ENCODE results near the gene SIVA1. TPM values are rescaled to one million over a fixed set of nuclear protein-coding genes. Genes with fewer than 3 reads are reported as not detected.

The SIVA1 gene
- total RNA-seq, 2 donors from 2014 or later, result 82.5 to 87.3 TPM

DNA sequence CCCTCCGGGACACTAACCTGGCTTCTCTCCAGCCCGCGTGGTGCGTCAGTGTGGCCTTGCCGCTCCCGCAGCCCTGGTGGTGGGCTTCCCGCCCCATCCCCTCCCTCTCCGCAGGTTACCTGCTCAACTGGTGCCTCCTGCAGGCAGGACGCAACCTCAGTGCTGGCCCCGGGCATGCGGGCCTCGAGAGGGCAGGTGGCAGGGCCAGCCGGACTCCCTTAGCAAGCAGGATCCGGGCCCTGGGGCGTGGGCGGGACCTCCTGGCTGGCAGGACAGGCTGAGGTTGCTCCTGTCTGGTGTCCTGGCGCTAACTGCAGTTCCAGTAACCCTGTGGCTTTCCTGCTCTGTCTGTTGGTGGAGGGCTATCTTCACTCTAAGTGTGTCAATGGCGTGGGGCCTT is 37.5 kb upstream of the SIVA1 start:
- Histone ChIP-seq H3K9me3 (ENCODE audit: control insufficient read depth, low read length) (no peaks in the 10 kb centered on the region), H3K27me3 (ENCODE audit: control insufficient read depth, insufficient read depth, low read length, poor library complexity, severe bottlenecking) (no peaks in the 10 kb centered on the region), H3K4me1 (ENCODE audit: control insufficient read depth, insufficient read depth, low read length) (no peaks in the 10 kb centered on the region), H3K36me3 (ENCODE audit: control insufficient read depth, insufficient read depth, low read length) (peaks cover under 1% of the 10 kb centered on the region), H3K27ac (ENCODE audit: low read depth, low read length) (no peak overlapping the region), H3K9ac (ENCODE audit: extremely low read depth, low read length, poor library complexity, severe bottlenecking) (no peak overlapping the region), H3K4me3 (ENCODE audit: low read length) (no peak overlapping the region)
- 93% methylated on average over 13 to 18 of the region's 18 CpGs for WGBS, 2 experiments (ENCODE audit: insufficient coverage in 1 of 2, insufficient read length in 1 of 2)
- H3K9me3 Mint-ChIP-seq, result no peaks in the 10 kb centered on the region
- H3K36me3 Mint-ChIP-seq (ENCODE audit: low read depth), result peaks cover 26% of the 10 kb centered on the region
- H3K27ac Mint-ChIP-seq, result no peak overlapping the region
- TF ChIP-seq, protein P1, sequence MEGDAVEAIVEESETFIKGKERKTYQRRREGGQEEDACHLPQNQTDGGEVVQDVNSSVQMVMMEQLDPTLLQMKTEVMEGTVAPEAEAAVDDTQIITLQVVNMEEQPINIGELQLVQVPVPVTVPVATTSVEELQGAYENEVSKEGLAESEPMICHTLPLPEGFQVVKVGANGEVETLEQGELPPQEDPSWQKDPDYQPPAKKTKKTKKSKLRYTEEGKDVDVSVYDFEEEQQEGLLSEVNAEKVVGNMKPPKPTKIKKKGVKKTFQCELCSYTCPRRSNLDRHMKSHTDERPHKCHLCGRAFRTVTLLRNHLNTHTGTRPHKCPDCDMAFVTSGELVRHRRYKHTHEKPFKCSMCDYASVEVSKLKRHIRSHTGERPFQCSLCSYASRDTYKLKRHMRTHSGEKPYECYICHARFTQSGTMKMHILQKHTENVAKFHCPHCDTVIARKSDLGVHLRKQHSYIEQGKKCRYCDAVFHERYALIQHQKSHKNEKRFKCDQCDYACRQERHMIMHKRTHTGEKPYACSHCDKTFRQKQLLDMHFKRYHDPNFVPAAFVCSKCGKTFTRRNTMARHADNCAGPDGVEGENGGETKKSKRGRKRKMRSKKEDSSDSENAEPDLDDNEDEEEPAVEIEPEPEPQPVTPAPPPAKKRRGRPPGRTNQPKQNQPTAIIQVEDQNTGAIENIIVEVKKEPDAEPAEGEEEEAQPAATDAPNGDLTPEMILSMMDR (conservative IDR thresholded peaks at IDR 0.05), result peak; percentile 24
- no peak for DNase-seq
- peaks cover 2% of the 10 kb centered on the region for H3K4me1 Mint-ChIP-seq
- H3K27me3 Mint-ChIP-seq (ENCODE audit: insufficient read depth), result no peaks in the 10 kb centered on the region
- no peak overlapping the region for H3K4me3 Mint-ChIP-seq

DNA sequence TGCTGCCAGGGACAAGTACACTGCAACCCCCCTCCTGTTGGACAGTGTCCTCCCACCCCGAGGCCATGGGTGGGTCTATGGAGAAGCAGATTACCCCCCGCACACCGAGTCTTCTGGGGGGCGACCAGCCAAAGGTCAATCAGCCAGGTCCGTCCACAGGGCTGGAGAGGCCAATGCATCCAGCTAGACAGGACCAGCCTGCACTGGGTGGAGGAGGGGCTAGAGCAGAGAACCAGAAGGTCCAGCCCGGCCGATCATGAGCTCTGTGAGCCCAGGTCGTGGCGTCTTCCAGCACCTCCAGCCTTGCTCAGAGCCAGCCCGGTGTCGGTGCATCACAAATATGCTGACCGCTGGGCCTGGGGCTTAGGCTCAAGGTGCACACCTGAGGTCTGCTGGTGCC is 37.1 kb upstream of the SIVA1 start:
- Histone ChIP-seq H3K36me3 (ENCODE audit: control insufficient read depth, insufficient read depth, low read length) (no peaks in the 10 kb centered on the region), H3K4me3 (ENCODE audit: low read length) (no peak overlapping the region), H3K4me1 (ENCODE audit: control insufficient read depth, insufficient read depth, low read length) (no peaks in the 10 kb centered on the region), H3K27me3 (ENCODE audit: control insufficient read depth, insufficient read depth, low read length, poor library complexity, severe bottlenecking) (no peaks in the 10 kb centered on the region), H3K27ac (ENCODE audit: low read depth, low read length) (no peak overlapping the region), H3K9me3 (ENCODE audit: control insufficient read depth, low read length) (no peaks in the 10 kb centered on the region), H3K9ac (ENCODE audit: extremely low read depth, low read length, poor library complexity, severe bottlenecking) (no peak overlapping the region)
- Mint-ChIP-seq H3K36me3 (ENCODE audit: low read depth) (peaks cover 25% of the 10 kb centered on the region), H3K4me3 (no peak overlapping the region), H3K27me3 (ENCODE audit: insufficient read depth) (no peaks in the 10 kb centered on the region), H3K27ac (no peak overlapping the region), H3K9me3 (no peaks in the 10 kb centered on the region), H3K4me1 (peaks cover 2% of the 10 kb centered on the region)
- no peak for DNase-seq
- TF ChIP-seq, protein P1 (conservative IDR thresholded peaks at IDR 0.05), result no peak
- WGBS, 2 experiments (ENCODE audit: insufficient coverage in 1 of 2, insufficient read length in 1 of 2), result 92 to 97% methylated on average over 12 of the region's 12 CpGs

DNA sequence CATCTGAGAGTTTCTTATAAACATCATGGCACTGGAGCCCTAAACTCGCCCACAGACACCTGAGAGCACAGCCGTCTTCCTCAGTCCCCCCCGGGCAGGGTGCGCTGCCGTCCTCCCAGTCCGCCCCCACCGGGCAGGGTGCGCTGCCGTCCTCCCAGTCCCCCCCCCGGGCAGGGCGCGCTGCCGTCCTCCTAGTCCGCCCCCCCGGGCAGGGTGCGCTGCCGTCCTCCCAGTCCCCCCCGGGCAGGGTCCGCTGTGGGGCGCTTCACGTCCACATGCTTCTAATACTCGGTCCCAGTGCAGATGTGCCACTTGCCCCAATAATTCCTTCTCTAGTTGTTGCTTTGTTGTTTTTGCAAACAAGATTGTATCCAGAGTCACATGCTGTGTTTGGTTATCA is 35.8 kb upstream of the SIVA1 start:
- H3K9ac ChIP-seq (ENCODE audit: extremely low read depth, low read length, poor library complexity, severe bottlenecking), result no peak overlapping the region

More for the DNA sequence above, 35.8 kb upstream of the SIVA1 start:
- Histone ChIP-seq H3K4me1 (ENCODE audit: control insufficient read depth, insufficient read depth, low read length) (no peaks in the 10 kb centered on the region), H3K9me3 (ENCODE audit: control insufficient read depth, low read length) (no peaks in the 10 kb centered on the region), H3K4me3 (ENCODE audit: low read length) (no peak overlapping the region), H3K36me3 (ENCODE audit: control insufficient read depth, insufficient read depth, low read length) (no peaks in the 10 kb centered on the region), H3K27me3 (ENCODE audit: control insufficient read depth, insufficient read depth, low read length, poor library complexity, severe bottlenecking) (no peaks in the 10 kb centered on the region), H3K27ac (ENCODE audit: low read depth, low read length) (no peak overlapping the region)
- Mint-ChIP-seq H3K27me3 (ENCODE audit: insufficient read depth) (no peaks in the 10 kb centered on the region), H3K4me1 (peaks cover 2% of the 10 kb centered on the region), H3K27ac (no peak overlapping the region), H3K36me3 (ENCODE audit: low read depth) (peaks cover 29% of the 10 kb centered on the region), H3K4me3 (no peak overlapping the region), H3K9me3 (no peaks in the 10 kb centered on the region)
- 93 to 94% methylated on average over 9 to 18 of the region's 22 CpGs for WGBS, 2 experiments (ENCODE audit: insufficient coverage in 1 of 2, insufficient read length in 1 of 2)
- TF ChIP-seq, protein P1 (conservative IDR thresholded peaks at IDR 0.05), result no peak
- no peak for DNase-seq

Data from endodermal cell (in vitro differentiated cells).